Measurements from ENCODE around the gene CSRNP3.

The CSRNP3 gene

DNA sequence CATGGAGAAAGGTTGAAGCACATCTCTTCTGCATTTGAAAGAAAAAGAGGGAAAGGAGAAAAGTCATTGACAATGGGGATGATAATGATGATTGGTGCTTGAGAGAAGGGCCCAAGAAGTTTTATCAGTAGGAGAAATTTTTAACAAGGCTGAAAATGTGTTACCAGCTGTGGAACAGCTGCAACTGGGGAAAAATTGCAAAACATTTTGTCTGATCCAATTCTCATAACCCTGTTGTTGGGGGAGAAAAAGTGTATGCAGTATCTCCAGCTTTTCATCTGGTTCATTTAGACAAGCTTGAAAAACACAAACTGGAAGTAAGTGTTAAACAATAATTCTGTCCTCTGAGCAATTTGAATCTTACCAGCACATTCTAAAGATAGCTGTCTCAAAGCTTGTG, 92.7 kb downstream of the CSRNP3 start:
- no peaks in the 10 kb centered on the region for H3K4me1 ChIP-seq (ENCODE audit: control insufficient read depth, insufficient read depth, low read length, poor library complexity, severe bottlenecking)
- DNase-seq: no peak
- no peaks in the 10 kb centered on the region for H3K9me3 ChIP-seq (ENCODE audit: control insufficient read depth, low read length)
- no peaks in the 10 kb centered on the region for H3K36me3 ChIP-seq (ENCODE audit: control insufficient read depth, insufficient read depth, low read length)
- H3K27me3 ChIP-seq (replicated peaks; ENCODE audit: control insufficient read depth, insufficient read depth, low read length, poor library complexity, severe bottlenecking): no peaks in the 10 kb centered on the region
- H3K4me3 ChIP-seq (ENCODE audit: insufficient read depth, low read depth, low read length, poor library complexity, severe bottlenecking): no peak overlapping the region
- no peak overlapping the region for H3K27ac ChIP-seq (ENCODE audit: insufficient read depth, low read length, poor library complexity, severe bottlenecking)

DNA sequence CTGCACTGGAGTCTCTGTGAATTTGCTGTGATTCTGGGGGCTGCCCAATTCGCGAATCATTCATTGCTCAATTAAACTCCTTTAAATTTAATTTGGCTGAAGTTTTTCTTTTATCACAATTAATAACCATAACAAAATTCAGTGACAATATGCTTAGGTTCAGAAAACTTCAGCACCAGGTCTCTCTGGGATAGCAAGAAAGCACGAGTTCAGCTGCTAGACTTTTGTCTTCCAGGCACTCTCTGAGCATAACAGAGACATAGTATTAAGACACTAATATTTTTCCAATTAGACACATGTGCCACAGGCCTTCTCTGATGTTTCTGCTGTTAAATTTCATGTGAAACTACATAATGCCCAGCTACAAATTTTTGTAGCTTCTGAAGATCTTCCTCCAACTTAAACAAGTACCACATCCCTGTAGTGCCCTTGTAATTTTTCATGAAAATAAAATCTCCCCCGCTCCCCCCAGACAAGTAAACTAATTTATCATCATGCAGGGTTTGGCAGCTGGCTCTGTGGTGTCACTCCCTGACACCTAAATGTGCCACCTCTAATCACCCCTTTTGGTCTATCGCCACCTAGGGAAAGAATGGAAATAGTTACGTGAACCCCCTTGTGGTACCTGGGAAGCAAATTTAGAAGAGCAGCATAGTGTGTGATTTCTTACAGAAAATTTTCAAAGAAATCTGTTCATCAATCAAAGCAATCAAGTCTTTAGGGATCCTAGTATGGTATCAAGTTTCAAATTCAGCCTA, 94.1 kb downstream of the CSRNP3 start:
- H3K27me3 ChIP-seq (replicated peaks; ENCODE audit: control insufficient read depth, insufficient read depth, low read length, poor library complexity, severe bottlenecking): no peaks in the 10 kb centered on the region
- H3K4me1 ChIP-seq (ENCODE audit: control insufficient read depth, insufficient read depth, low read length, poor library complexity, severe bottlenecking): no peaks in the 10 kb centered on the region
- H3K9me3 ChIP-seq (ENCODE audit: control insufficient read depth, low read length): no peaks in the 10 kb centered on the region
- H3K36me3 ChIP-seq (ENCODE audit: control insufficient read depth, insufficient read depth, low read length): no peaks in the 10 kb centered on the region
- H3K4me3 ChIP-seq (ENCODE audit: insufficient read depth, low read depth, low read length, poor library complexity, severe bottlenecking): no peak overlapping the region
- no peak overlapping the region for H3K27ac ChIP-seq (ENCODE audit: insufficient read depth, low read length, poor library complexity, severe bottlenecking)
- DNase-seq: no peak

DNA sequence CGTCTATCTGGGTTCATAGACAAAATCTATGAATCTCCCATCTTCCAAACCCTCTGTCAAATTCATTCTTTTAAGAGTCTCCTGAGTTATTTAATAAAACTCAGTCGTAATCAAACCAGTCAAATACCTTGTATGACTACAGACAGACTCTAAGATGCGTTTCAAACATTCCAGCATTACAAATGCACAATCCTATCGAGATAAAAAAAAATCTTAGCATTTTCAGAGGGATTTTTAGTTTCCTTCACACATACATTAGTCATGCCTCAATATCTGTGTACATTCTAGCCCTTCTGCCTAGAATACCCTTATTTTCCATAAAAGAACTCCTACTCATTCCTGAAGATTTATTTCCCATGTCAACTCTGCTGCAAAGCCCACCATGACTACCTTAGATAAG, 96.5 kb downstream of the CSRNP3 start:
- Histone ChIP-seq H3K4me1 (ENCODE audit: control insufficient read depth, insufficient read depth, low read length, poor library complexity, severe bottlenecking) (no peaks in the 10 kb centered on the region), H3K9me3 (ENCODE audit: control insufficient read depth, low read length) (no peaks in the 10 kb centered on the region), H3K27ac (ENCODE audit: insufficient read depth, low read length, poor library complexity, severe bottlenecking) (no peak overlapping the region), H3K27me3 (replicated peaks; ENCODE audit: control insufficient read depth, insufficient read depth, low read length, poor library complexity, severe bottlenecking) (no peaks in the 10 kb centered on the region), H3K36me3 (ENCODE audit: control insufficient read depth, insufficient read depth, low read length) (no peaks in the 10 kb centered on the region), H3K4me3 (ENCODE audit: insufficient read depth, low read depth, low read length, poor library complexity, severe bottlenecking) (no peak overlapping the region)
- DNase-seq: no peak

- Histone ChIP-seq H3K9me3 (ENCODE audit: control insufficient read depth, low read length) (no peaks in the 10 kb centered on the region), H3K4me1 (ENCODE audit: control insufficient read depth, insufficient read depth, low read length, poor library complexity, severe bottlenecking) (no peaks in the 10 kb centered on the region), H3K4me3 (ENCODE audit: insufficient read depth, low read depth, low read length, poor library complexity, severe bottlenecking) (no peak overlapping the region), H3K27ac (ENCODE audit: insufficient read depth, low read length, poor library complexity, severe bottlenecking) (no peak overlapping the region), H3K36me3 (ENCODE audit: control insufficient read depth, insufficient read depth, low read length) (no peaks in the 10 kb centered on the region), H3K27me3 (replicated peaks; ENCODE audit: control insufficient read depth, insufficient read depth, low read length, poor library complexity, severe bottlenecking) (no peaks in the 10 kb centered on the region)
- DNase-seq: no peak
Measured at GRCh38 chr2:165567273-165567672, 97.8 kb downstream of the CSRNP3 start.

DNA sequence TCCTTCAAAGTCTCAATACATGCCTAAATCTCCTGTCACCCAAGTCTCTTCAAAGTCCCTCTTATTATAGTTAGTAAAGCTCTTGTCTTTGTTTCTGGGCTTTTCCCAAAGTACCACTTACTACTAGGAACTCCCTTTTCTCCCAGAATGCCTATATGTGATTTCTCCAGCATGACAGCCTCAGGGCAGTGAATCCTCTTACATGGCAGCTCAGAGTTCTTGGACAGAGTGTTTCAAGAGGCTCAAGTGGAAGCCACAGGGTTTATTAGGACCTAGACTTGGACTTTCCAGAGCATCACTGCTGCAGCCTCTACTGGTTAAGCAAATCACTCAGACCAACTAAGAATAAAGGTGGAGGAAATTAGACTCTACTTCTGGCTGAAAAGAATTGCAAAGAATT, 98.9 kb downstream of the CSRNP3 start:
- H3K9me3 ChIP-seq (ENCODE audit: control insufficient read depth, low read length): no peaks in the 10 kb centered on the region
- no peaks in the 10 kb centered on the region for H3K4me1 ChIP-seq (ENCODE audit: control insufficient read depth, insufficient read depth, low read length, poor library complexity, severe bottlenecking)
- DNase-seq: no peak
- H3K27ac ChIP-seq (ENCODE audit: insufficient read depth, low read length, poor library complexity, severe bottlenecking): no peak overlapping the region
- H3K27me3 ChIP-seq (replicated peaks; ENCODE audit: control insufficient read depth, insufficient read depth, low read length, poor library complexity, severe bottlenecking): no peaks in the 10 kb centered on the region
- H3K4me3 ChIP-seq (ENCODE audit: insufficient read depth, low read depth, low read length, poor library complexity, severe bottlenecking): no peak overlapping the region
- H3K36me3 ChIP-seq (ENCODE audit: control insufficient read depth, insufficient read depth, low read length): no peaks in the 10 kb centered on the region

DNA sequence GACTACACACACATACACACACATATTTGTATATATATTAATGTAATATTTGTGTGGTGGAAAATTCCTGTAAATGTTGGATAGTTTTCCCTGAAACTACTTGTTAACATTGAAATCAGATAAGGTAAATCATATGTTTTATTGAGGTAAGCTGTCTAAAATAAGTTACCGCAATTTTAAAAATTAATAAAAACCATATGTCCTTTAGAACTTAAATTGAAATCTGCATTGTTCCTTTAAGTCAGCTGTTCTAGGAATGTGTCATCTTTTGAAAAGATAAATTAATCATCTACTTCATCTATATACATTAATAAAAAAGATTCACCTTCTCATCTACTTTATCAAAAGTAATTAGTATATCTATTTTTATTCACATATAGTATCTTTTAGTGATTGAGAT, 102.0 kb downstream of the CSRNP3 start:
- no peaks in the 10 kb centered on the region for H3K9me3 ChIP-seq (ENCODE audit: control insufficient read depth, low read length)
- H3K27ac ChIP-seq (ENCODE audit: insufficient read depth, low read length, poor library complexity, severe bottlenecking): no peak overlapping the region
- DNase-seq: no peak
- no peak overlapping the region for H3K4me3 ChIP-seq (ENCODE audit: insufficient read depth, low read depth, low read length, poor library complexity, severe bottlenecking)
- no peaks in the 10 kb centered on the region for H3K36me3 ChIP-seq (ENCODE audit: control insufficient read depth, insufficient read depth, low read length)
- H3K4me1 ChIP-seq (ENCODE audit: control insufficient read depth, insufficient read depth, low read length, poor library complexity, severe bottlenecking): no peaks in the 10 kb centered on the region
- H3K27me3 ChIP-seq (replicated peaks; ENCODE audit: control insufficient read depth, insufficient read depth, low read length, poor library complexity, severe bottlenecking): no peaks in the 10 kb centered on the region

- no peak for DNase-seq
- Histone ChIP-seq H3K4me3 (ENCODE audit: insufficient read depth, low read depth, low read length, poor library complexity, severe bottlenecking) (no peak overlapping the region), H3K9me3 (ENCODE audit: control insufficient read depth, low read length) (no peaks in the 10 kb centered on the region), H3K36me3 (ENCODE audit: control insufficient read depth, insufficient read depth, low read length) (no peaks in the 10 kb centered on the region), H3K4me1 (ENCODE audit: control insufficient read depth, insufficient read depth, low read length, poor library complexity, severe bottlenecking) (no peaks in the 10 kb centered on the region), H3K27me3 (replicated peaks; ENCODE audit: control insufficient read depth, insufficient read depth, low read length, poor library complexity, severe bottlenecking) (no peaks in the 10 kb centered on the region), H3K27ac (ENCODE audit: insufficient read depth, low read length, poor library complexity, severe bottlenecking) (no peak overlapping the region)
Measured at GRCh38 chr2:165572151-165572550, 102.7 kb downstream of the CSRNP3 start.

- Histone ChIP-seq H3K4me3 (ENCODE audit: insufficient read depth, low read depth, low read length, poor library complexity, severe bottlenecking) (no peak overlapping the region), H3K9me3 (ENCODE audit: control insufficient read depth, low read length) (no peaks in the 10 kb centered on the region), H3K27me3 (replicated peaks; ENCODE audit: control insufficient read depth, insufficient read depth, low read length, poor library complexity, severe bottlenecking) (no peaks in the 10 kb centered on the region), H3K4me1 (ENCODE audit: control insufficient read depth, insufficient read depth, low read length, poor library complexity, severe bottlenecking) (no peaks in the 10 kb centered on the region), H3K36me3 (ENCODE audit: control insufficient read depth, insufficient read depth, low read length) (no peaks in the 10 kb centered on the region), H3K27ac (ENCODE audit: insufficient read depth, low read length, poor library complexity, severe bottlenecking) (no peak overlapping the region)
- DNase-seq: no peak
Measured at GRCh38 chr2:165573534-165574461, 104.3 kb downstream of the CSRNP3 start.

GRCh38 chr2:165575044-165575615, 105.6 kb downstream of the CSRNP3 start:
- H3K27ac ChIP-seq (ENCODE audit: insufficient read depth, low read length, poor library complexity, severe bottlenecking): no peak overlapping the region
- no peak overlapping the region for H3K4me3 ChIP-seq (ENCODE audit: insufficient read depth, low read depth, low read length, poor library complexity, severe bottlenecking)
- no peaks in the 10 kb centered on the region for H3K27me3 ChIP-seq (replicated peaks; ENCODE audit: control insufficient read depth, insufficient read depth, low read length, poor library complexity, severe bottlenecking)
- no peaks in the 10 kb centered on the region for H3K4me1 ChIP-seq (ENCODE audit: control insufficient read depth, insufficient read depth, low read length, poor library complexity, severe bottlenecking)
- H3K36me3 ChIP-seq (ENCODE audit: control insufficient read depth, insufficient read depth, low read length): no peaks in the 10 kb centered on the region
- no peaks in the 10 kb centered on the region for H3K9me3 ChIP-seq (ENCODE audit: control insufficient read depth, low read length)
- no peak for DNase-seq
